KBM-7 (cell line): Measurements from ENCODE around the gene CARMIL1.
A peak's percentile ranks its signal among the peaks of the same experiment; 100 is the strongest.

Experiments used
- DNase-seq: peaks from one replicate; pipeline ENCODE4 v3.0.0-alpha.2; 2015
- in situ Hi-C: fragments of 300-500 bp; cut with MboI; formaldehyde crosslinking; loops from 2 replicates; pipeline ENCODE4 v1.14.3; 2020; ENCODE audit warnings: low sequenced_read_pairs, low pct_unique_long_range_greater_than_20kb, mixed read lengths

CARMIL1 gene

GRCh38 chr6:25388776-25389175, 109.6 kb downstream of the CARMIL1 start:
- no peak for DNase-seq
- in situ Hi-C loops, result no loop called here

- in situ Hi-C loops, result no loop called here
- no peak for DNase-seq
These were observed 110.3 kb downstream of the CARMIL1 start for GRCh38 chr6:25389471-25389870.

- in situ Hi-C loops, result no loop called here
- no peak for DNase-seq
These were observed 113.2 kb downstream of the CARMIL1 start for GRCh38 chr6:25392372-25392771.

- in situ Hi-C loops, result no loop called here
- DNase-seq, result no peak
These were observed 116.6 kb downstream of the CARMIL1 start for GRCh38 chr6:25395731-25396130.

GRCh38 chr6:25397406-25397805, 118.2 kb downstream of the CARMIL1 start:
- DNase-seq, result no peak
- in situ Hi-C loops, result no loop called here

GRCh38 chr6:25399885-25400284, 120.7 kb downstream of the CARMIL1 start:
- in situ Hi-C loops, result no loop called here
- DNase-seq, result no peak

- no peak for DNase-seq
- in situ Hi-C loops, result no loop called here
These were observed 122.5 kb downstream of the CARMIL1 start for GRCh38 chr6:25401711-25402110.

GRCh38 chr6:25402125-25402524, 123.0 kb downstream of the CARMIL1 start:
- in situ Hi-C loops, result no loop called here

GRCh38 chr6:25403150-25403549, 124.0 kb downstream of the CARMIL1 start:
- no peak for DNase-seq
- in situ Hi-C loops, result no loop called here

More at GRCh38 chr6:25402125-25402524, 123.0 kb downstream of the CARMIL1 start:
- DNase-seq, result no peak

- no peak for DNase-seq
- in situ Hi-C loops, result no loop called here
These were observed 124.9 kb downstream of the CARMIL1 start for GRCh38 chr6:25404091-25404490.

- in situ Hi-C loops, result no loop called here
- peak; percentile 42 for DNase-seq
These were observed 125.6 kb downstream of the CARMIL1 start for GRCh38 chr6:25404693-25405169.

- in situ Hi-C loops, result no loop called here
- peak; percentile 50 for DNase-seq
These were observed 126.3 kb downstream of the CARMIL1 start for GRCh38 chr6:25405442-25405841.

- no peak for DNase-seq
- in situ Hi-C loops, result no loop called here
These were observed 128.3 kb downstream of the CARMIL1 start for GRCh38 chr6:25407431-25407830.

GRCh38 chr6:25410102-25410501, 130.9 kb downstream of the CARMIL1 start:
- in situ Hi-C loops, result no loop called here
- DNase-seq, result no peak

- in situ Hi-C loops, result no loop called here
- no peak for DNase-seq
These were observed 132.3 kb downstream of the CARMIL1 start for GRCh38 chr6:25411316-25411950.

GRCh38 chr6:25413207-25413905, 134.2 kb downstream of the CARMIL1 start:
- peak; percentile 63 for DNase-seq
- in situ Hi-C loops, result no loop called here

GRCh38 chr6:25414168-25414567, 135.0 kb downstream of the CARMIL1 start:
- in situ Hi-C loops, result no loop called here
- no peak for DNase-seq

- in situ Hi-C loops, result no loop called here
- DNase-seq, result no peak
These were observed 135.6 kb downstream of the CARMIL1 start for GRCh38 chr6:25414755-25415154.

GRCh38 chr6:25415274-25415673, 136.1 kb downstream of the CARMIL1 start:
- in situ Hi-C loops, result no loop called here
- no peak for DNase-seq

- in situ Hi-C loops, result no loop called here
- DNase-seq, result no peak
These were observed 136.5 kb downstream of the CARMIL1 start for GRCh38 chr6:25415701-25416100.
